GM19438 (cell line): Measurements from ENCODE around the gene SYTL3.
A peak's percentile ranks its signal among the peaks of the same experiment; 100 is the strongest.

ENCODE experiments used
- ATAC-seq: cut with Tn5 transposase; IDR thresholded peaks from one replicate; pipeline ENCODE4 v1.9.1; 2021; ENCODE audit warnings: low read depth; ENCODE audit not compliant: unreplicated experiment

The SYTL3 gene

DNA sequence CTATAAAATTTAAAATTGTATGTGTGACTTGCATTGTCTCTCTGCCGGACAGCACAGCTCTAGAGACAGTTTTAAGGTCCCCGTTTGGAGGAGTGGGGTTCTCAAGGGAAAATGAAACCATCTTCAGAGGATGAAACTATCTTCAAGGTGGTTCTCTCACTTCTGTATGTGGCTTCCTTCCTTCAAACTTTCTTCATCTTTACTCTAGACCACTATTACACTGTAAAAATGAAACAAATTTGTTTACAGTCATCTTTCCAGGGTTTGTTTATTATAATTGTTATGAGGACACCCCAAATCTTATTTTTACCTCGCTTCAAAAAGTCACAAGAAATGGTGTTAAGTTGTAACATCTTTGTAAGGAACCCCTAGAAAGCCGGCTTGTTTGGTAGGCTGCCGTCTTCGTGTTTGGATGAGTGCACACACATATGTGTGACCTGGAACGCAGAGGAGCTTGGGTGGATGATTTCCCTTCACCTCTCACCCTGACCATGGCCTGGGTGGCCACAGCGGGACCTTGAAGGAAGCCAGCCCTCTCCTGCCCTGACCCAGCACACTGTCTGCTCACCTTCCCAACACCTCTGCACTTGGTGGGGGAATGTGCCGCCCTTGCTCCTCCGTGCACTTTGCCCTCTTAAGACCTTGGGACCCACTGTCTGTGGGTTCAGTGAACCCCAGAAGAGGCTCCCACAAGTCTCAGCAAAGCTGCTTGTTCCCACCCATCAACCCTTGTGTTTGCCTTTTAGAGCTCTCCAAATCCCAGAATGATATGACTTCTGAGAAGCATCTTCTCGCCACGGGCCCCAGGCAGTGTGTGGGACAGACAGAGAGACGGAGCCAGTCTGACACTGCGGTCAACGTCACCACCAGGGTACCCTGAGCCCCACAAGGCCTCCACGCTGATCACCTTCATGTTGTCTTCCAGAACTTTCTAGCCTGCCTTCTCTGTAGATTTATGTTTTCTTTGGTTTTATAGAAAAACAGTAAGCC, 67.8 kb downstream of the SYTL3 start:
- ATAC-seq, result peak; percentile 61

GRCh38 chr6:158718461-158719046, 68.7 kb downstream of the SYTL3 start:
- no peak for ATAC-seq

DNA sequence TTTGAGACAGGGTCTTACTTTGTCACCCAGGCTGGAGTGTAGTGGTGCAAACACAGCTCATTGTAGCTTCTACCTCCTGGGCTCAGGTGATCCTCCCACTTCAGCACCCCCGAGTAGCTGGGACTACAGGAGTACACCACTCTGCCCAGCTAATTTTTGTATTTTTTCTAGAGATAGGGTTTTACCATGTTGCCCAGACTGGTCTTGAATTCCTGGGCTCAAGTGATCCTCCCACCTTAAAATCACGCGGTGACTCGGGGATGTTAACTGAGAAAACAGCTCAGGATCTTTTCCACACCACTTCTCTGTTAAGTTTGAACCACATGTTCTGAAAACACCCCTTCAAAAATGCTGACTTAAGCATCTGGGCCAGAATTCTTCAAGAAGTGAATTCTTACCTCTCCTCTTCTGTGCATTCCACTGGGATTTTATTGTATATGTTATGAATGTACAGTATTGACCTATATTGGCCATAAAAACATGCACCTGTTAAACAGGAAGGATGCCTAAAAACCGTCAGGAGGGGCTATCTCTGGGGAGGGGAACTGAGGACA, 72.4 kb downstream of the SYTL3 start:
- ATAC-seq, result no peak

- no peak for ATAC-seq
Measured at GRCh38 chr6:158725704-158726103, 75.8 kb downstream of the SYTL3 start.

- no peak for ATAC-seq
Measured at GRCh38 chr6:158729906-158730540, 80.2 kb downstream of the SYTL3 start.

DNA sequence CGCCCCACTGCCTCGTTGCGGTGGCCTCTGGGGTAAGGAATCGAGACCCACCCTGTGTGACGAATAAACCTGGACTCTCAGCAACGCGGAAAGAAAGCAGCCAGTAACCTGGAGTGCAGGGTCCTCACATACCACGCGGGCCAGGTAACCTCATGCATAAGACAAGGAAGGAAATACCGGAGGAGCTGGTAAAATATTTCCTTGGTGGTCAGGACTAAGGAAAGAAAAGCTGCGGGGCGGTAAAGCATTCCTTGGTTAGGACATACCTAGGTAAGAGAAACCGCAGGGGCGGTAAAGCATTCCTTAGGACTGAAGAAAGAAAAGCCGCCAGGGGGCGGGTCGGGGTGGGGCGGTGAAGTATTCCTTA, 80.7 kb downstream of the SYTL3 start:
- ATAC-seq, result no peak

- no peak for ATAC-seq
Measured at GRCh38 chr6:158735009-158735408, 85.2 kb downstream of the SYTL3 start.

- ATAC-seq, result no peak
Measured at GRCh38 chr6:158737082-158737709, 87.3 kb downstream of the SYTL3 start.

- ATAC-seq, result no peak
Measured at GRCh38 chr6:158737710-158738615, 88.1 kb downstream of the SYTL3 start.

- ATAC-seq, result no peak
Measured at GRCh38 chr6:158739673-158740072, 89.8 kb downstream of the SYTL3 start.

GRCh38 chr6:158743033-158743651, 93.3 kb downstream of the SYTL3 start:
- ATAC-seq, result no peak

DNA sequence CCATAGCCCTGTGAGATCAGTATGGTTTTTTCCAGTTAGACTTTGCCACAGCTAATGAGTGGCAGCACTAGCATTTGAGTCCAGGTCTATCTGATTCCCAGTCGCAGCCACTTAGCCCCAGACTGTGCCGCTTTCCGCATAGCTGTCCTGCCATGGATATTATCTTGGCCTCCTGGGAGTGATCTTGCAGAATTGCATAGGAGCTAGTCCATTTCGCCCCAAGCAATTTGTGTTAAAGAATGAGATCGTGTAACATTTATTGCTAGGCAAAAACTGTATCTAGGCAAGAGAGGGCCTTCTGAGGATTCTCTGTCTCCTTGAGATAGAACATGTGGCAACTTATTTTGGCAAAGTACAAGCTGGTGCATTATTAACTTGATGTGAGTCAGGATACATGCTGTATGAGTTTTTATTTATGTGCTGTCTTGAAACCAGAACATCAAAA, 95.2 kb downstream of the SYTL3 start:
- ATAC-seq, result no peak

DNA sequence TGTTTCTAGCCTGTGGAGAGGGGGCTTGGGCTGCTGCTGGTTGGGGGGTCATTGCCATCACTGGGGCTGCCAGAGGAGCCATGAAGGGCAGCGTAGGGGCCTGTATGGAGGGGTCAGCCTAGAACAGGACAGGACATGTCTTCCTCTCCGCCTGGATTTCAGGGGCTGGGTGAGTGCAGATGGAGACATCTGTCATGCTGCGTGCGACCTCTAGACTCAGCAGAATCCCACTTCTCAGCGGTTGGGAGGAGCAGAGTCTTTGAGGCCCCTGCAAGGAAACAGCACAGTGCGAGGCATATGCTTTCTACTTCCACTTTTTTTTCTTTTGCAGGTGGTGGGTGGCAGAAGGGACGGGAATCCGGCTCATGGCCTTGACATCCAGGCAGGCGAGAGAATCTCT, 101.4 kb downstream of the SYTL3 start:
- ATAC-seq, result no peak

GRCh38 chr6:158751921-158752320, 102.1 kb downstream of the SYTL3 start:
- no peak for ATAC-seq

DNA sequence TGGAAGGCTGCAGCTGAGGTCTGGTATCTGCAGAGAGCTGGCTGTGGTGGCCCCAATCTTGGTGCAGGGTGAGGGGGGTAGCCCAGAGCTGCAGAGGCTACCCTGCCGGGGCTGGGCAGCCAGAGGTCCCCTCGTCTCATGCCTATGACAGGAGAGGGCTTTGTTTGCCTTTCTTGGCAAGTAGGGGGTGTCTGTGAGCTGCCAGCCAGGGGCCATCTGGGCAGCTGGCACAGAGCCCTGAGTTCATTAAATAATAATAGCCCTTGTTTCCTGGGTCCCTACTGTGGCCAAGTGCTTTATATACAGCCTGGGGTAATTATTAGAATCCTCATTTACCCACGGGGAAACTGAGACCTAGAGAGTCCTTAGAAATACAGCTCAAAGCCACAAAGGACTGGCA, 102.8 kb downstream of the SYTL3 start:
- no peak for ATAC-seq

GRCh38 chr6:158753811-158754210, 104.0 kb downstream of the SYTL3 start:
- no peak for ATAC-seq

- no peak for ATAC-seq
Measured at GRCh38 chr6:158754738-158755137, 104.9 kb downstream of the SYTL3 start.

- no peak for ATAC-seq
Measured at GRCh38 chr6:158755636-158756035, 105.8 kb downstream of the SYTL3 start.

DNA sequence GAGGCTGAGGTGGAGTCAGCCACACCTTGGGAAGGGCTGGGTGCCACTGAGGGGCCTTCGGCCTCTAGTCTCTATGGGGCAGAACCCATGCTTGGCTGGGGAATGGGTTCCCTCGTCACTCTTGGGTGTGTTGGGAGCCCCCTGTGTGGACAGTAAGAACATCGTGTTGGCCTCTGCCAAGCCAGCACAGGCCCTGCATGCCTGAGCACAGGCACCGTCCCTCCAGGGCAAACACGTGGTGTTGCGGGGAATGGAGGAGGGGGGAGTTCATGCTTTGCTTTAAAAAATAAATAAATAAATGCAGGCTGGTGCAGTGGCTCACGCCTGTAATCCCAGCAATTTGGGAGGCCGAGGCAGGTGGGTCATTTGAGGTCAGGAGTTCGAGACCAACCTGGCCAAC, 106.3 kb downstream of the SYTL3 start:
- no peak for ATAC-seq
